Upper lobe of right lung (tissue), 1 donor: ENCODE data around the gene ANTXR2. TPM values are rescaled to one million over a fixed set of nuclear protein-coding genes. Genes with fewer than 3 reads are reported as not detected.
"Not testable (repeated sequence)": the region's sequence is repeated elsewhere in the genome, so short reads cannot be mapped to it uniquely, and the experiment has no call there.

Experiments used
- ATAC-seq: fragments of 200-7000 bp; cut with Tn5 transposase; one replicate; pipeline ENCODE4 v1.9.1; 2020; ENCODE audit warnings: mild to moderate bottlenecking, moderate library complexity
- DNase-seq: peaks from one replicate; pipeline ENCODE4 v3.0.0-alpha.2; 2020
- H3K27ac ChIP-seq: fragments of 200-600 bp; one replicate; pipeline ENCODE4 v1.8.0; 2022
- H3K27me3 ChIP-seq: fragments of 200-600 bp; one replicate; pipeline ENCODE4 v1.8.0; 2022; ENCODE audit warnings: mild to moderate bottlenecking
- H3K36me3 ChIP-seq: fragments of 200-600 bp; one replicate; pipeline ENCODE4 v1.8.0; 2022
- H3K4me1 ChIP-seq: fragments of 200-600 bp; one replicate; pipeline ENCODE4 v1.8.0; 2022
- H3K4me3 ChIP-seq: fragments of 200-600 bp; one replicate; pipeline ENCODE4 v1.8.0; 2022; ENCODE audit warnings: mild to moderate bottlenecking
- H3K9me3 ChIP-seq: fragments of 200-600 bp; one replicate; pipeline ENCODE4 v1.8.0; 2022
- intact Hi-C: fragments of 100-400 bp; cut with DNase I; formaldehyde crosslinking; loops from one replicate; pipeline ENCODE4 v1.11.0; 2022
- total RNA-seq: library from RNA; stranded (reverse); fragmentation: NEBNext Ultra II Directional; extraction: Animal tissue kit (Norgen Biotek cat#: 25700); gene quantifications from one replicate; pipeline ENCODE4 v1.2.1, GENCODE V29; 2021
- TF ChIP-seq, protein P1 (sequence below): fragments of 200-600 bp; IDR thresholded peaks from one replicate; pipeline ENCODE4 v1.8.0; 2022; ENCODE audit warnings: antibody characterized with exemption
- donor health status: DM: no; HTN: yes; CAD: no; lungs with severe emphysema.

The ANTXR2 gene
- total RNA-seq, 1 donor from 2014 or later, result 67.4 TPM

- H3K27ac ChIP-seq, result no peak overlapping the region
- no peaks in the 10 kb centered on the region for H3K4me1 ChIP-seq
- H3K9me3 ChIP-seq, result no peaks in the 10 kb centered on the region
- intact Hi-C loops, result no loop called here
- no peak overlapping the region for H3K4me3 ChIP-seq
- H3K27me3 ChIP-seq, result no peaks in the 10 kb centered on the region
- TF ChIP-seq, protein P1, sequence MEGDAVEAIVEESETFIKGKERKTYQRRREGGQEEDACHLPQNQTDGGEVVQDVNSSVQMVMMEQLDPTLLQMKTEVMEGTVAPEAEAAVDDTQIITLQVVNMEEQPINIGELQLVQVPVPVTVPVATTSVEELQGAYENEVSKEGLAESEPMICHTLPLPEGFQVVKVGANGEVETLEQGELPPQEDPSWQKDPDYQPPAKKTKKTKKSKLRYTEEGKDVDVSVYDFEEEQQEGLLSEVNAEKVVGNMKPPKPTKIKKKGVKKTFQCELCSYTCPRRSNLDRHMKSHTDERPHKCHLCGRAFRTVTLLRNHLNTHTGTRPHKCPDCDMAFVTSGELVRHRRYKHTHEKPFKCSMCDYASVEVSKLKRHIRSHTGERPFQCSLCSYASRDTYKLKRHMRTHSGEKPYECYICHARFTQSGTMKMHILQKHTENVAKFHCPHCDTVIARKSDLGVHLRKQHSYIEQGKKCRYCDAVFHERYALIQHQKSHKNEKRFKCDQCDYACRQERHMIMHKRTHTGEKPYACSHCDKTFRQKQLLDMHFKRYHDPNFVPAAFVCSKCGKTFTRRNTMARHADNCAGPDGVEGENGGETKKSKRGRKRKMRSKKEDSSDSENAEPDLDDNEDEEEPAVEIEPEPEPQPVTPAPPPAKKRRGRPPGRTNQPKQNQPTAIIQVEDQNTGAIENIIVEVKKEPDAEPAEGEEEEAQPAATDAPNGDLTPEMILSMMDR, result no peak
- DNase-seq (no peak), ATAC-seq (no peak)
- H3K36me3 ChIP-seq, result no peaks in the 10 kb centered on the region
Measured at GRCh38 chr4:79893456-79893855, 179.6 kb downstream of the ANTXR2 start.

GRCh38 chr4:79889026-79889425 lies 184.0 kb downstream of the ANTXR2 start:
- ATAC-seq, H3K27ac ChIP-seq, H3K36me3 ChIP-seq, intact Hi-C loops, H3K4me3 ChIP-seq, H3K27me3 ChIP-seq, H3K9me3 ChIP-seq, DNase-seq, H3K4me1 ChIP-seq: not testable (repeated sequence)

DNA sequence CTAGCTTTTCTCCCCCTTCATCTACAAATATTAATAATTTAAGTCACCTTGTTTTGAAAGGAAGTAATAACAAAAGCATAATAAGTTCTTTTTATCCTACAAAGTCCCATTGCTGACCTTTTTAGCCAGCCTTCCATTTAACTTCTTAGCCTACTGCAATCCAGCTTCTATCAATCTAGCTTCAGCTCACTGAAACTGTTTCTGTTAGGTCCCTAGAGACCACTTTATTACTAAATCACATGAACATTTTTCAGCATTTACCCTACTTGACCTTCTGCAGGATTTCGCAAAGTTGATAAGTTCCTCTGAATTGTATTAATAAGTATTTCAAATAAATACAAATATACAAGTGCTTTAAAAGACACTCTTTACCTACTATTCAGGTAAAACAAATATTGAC lies 186.5 kb downstream of the ANTXR2 start:
- no peaks in the 10 kb centered on the region for H3K9me3 ChIP-seq
- H3K4me1 ChIP-seq, result no peaks in the 10 kb centered on the region
- H3K27ac ChIP-seq, result no peak overlapping the region
- ATAC-seq, result no peak
- TF ChIP-seq, protein P1, result no peak
- no peak for DNase-seq
- H3K36me3 ChIP-seq, result no peaks in the 10 kb centered on the region
- H3K4me3 ChIP-seq, result no peak overlapping the region
- intact Hi-C loops, result no loop called here
- no peaks in the 10 kb centered on the region for H3K27me3 ChIP-seq

DNA sequence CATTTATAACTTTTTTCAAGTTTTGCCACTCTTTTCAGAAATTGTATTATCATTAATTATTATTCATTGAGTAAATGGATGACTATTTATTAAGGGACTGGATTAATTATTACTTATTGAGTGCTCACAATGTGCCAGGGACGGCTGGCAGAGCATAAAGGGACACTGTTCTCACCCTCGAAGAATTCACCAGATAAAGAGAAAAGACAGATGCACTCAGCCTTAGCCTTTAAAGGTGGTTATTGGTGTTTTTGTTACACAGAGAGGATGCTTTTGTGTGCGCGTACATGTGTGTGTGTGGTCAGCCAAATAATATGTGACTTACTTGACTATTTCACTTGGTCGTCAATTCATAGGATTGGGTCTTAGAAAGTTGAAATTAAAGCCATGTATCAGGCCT lies 187.0 kb downstream of the ANTXR2 start:
- no peaks in the 10 kb centered on the region for H3K9me3 ChIP-seq
- TF ChIP-seq, protein P1, result no peak
- no peaks in the 10 kb centered on the region for H3K4me1 ChIP-seq
- ATAC-seq, result no peak
- H3K36me3 ChIP-seq, result no peaks in the 10 kb centered on the region
- no peaks in the 10 kb centered on the region for H3K27me3 ChIP-seq
- DNase-seq, result no peak
- H3K4me3 ChIP-seq, result no peak overlapping the region
- H3K27ac ChIP-seq, result no peak overlapping the region
- intact Hi-C loops, result no loop called here

- no peaks in the 10 kb centered on the region for H3K27me3 ChIP-seq
- TF ChIP-seq, protein P1, result no peak
- H3K9me3 ChIP-seq, result no peaks in the 10 kb centered on the region
- H3K4me1 ChIP-seq, result no peaks in the 10 kb centered on the region
- no peaks in the 10 kb centered on the region for H3K36me3 ChIP-seq
- no peak overlapping the region for H3K4me3 ChIP-seq
- H3K27ac ChIP-seq, result no peak overlapping the region
- ATAC-seq (no peak), DNase-seq (no peak)
- intact Hi-C loops, result no loop called here
Measured at GRCh38 chr4:79883290-79883689, 189.7 kb downstream of the ANTXR2 start.

- TF ChIP-seq, protein P1, result no peak
- intact Hi-C loops, result no loop called here
- H3K4me1 ChIP-seq, result no peaks in the 10 kb centered on the region
- DNase-seq (no peak), ATAC-seq (no peak)
- H3K9me3 ChIP-seq, result no peaks in the 10 kb centered on the region
- H3K36me3 ChIP-seq, result no peaks in the 10 kb centered on the region
- no peaks in the 10 kb centered on the region for H3K27me3 ChIP-seq
- no peak overlapping the region for H3K27ac ChIP-seq
- no peak overlapping the region for H3K4me3 ChIP-seq
Measured at GRCh38 chr4:79882806-79883205, 190.2 kb downstream of the ANTXR2 start.
